ENCODE measurements around the gene ERP27.

ERP27 gene

GRCh38 chr12:14959916-14960496 is 21.7 kb upstream of the ERP27 start:
- DNase-seq (ENCODE audit: low read depth in 1 of 2, low spot score in 1 of 2) = no peak

GRCh38 chr12:14959463-14959862 is 21.1 kb upstream of the ERP27 start:
- DNase-seq (ENCODE audit: low read depth in 1 of 2, low spot score in 1 of 2) = no peak

- no peak for DNase-seq (ENCODE audit: low read depth in 1 of 2, low spot score in 1 of 2)
Observed at GRCh38 chr12:14959126-14959440, 20.7 kb upstream of the ERP27 start.

- no peak for DNase-seq (ENCODE audit: low read depth in 1 of 2, low spot score in 1 of 2)
Observed at GRCh38 chr12:14958361-14959125, 20.2 kb upstream of the ERP27 start.

- DNase-seq (ENCODE audit: low read depth in 1 of 2, low spot score in 1 of 2) = no peak
Observed at GRCh38 chr12:14957551-14958168, 19.3 kb upstream of the ERP27 start.

- DNase-seq (ENCODE audit: low read depth in 1 of 2, low spot score in 1 of 2) = no peak
Observed at GRCh38 chr12:14956905-14957304, 18.6 kb upstream of the ERP27 start.

GRCh38 chr12:14956024-14956891 is 17.9 kb upstream of the ERP27 start:
- DNase-seq (ENCODE audit: low read depth in 1 of 2, low spot score in 1 of 2) = no peak

GRCh38 chr12:14954269-14954668 is 15.9 kb upstream of the ERP27 start:
- no peak for DNase-seq (ENCODE audit: low read depth in 1 of 2, low spot score in 1 of 2)

- no peak for DNase-seq (ENCODE audit: low read depth in 1 of 2, low spot score in 1 of 2)
Observed at GRCh38 chr12:14953752-14954151, 15.4 kb upstream of the ERP27 start.

GRCh38 chr12:14952299-14952921 is 14.1 kb upstream of the ERP27 start:
- DNase-seq (ENCODE audit: low read depth in 1 of 2, low spot score in 1 of 2) = no peak

- no peak for DNase-seq (ENCODE audit: low read depth in 1 of 2, low spot score in 1 of 2)
Observed at GRCh38 chr12:14951851-14952250, 13.5 kb upstream of the ERP27 start.

- no peak for DNase-seq (ENCODE audit: low read depth in 1 of 2, low spot score in 1 of 2)
Observed at GRCh38 chr12:14950982-14951746, 12.8 kb upstream of the ERP27 start.

- DNase-seq (ENCODE audit: low read depth in 1 of 2, low spot score in 1 of 2) = no peak
Observed at GRCh38 chr12:14950421-14950820, 12.1 kb upstream of the ERP27 start.

- DNase-seq (ENCODE audit: low read depth in 1 of 2, low spot score in 1 of 2) = no peak
Observed at GRCh38 chr12:14949631-14950030, 11.3 kb upstream of the ERP27 start.

- no peak for DNase-seq (ENCODE audit: low read depth in 1 of 2, low spot score in 1 of 2)
Observed at GRCh38 chr12:14948672-14949071, 10.3 kb upstream of the ERP27 start.

- no peak for DNase-seq (ENCODE audit: low read depth in 1 of 2, low spot score in 1 of 2)
Observed at GRCh38 chr12:14946861-14947260, 8.5 kb upstream of the ERP27 start.

GRCh38 chr12:14946162-14946561 is 7.8 kb upstream of the ERP27 start:
- no peak for DNase-seq (ENCODE audit: low read depth in 1 of 2, low spot score in 1 of 2)

- DNase-seq (ENCODE audit: low read depth in 1 of 2, low spot score in 1 of 2) = no peak
Observed at GRCh38 chr12:14942196-14942931, 4.0 kb upstream of the ERP27 start.

GRCh38 chr12:14941369-14941768 is 3.0 kb upstream of the ERP27 start:
- DNase-seq (ENCODE audit: low read depth in 1 of 2, low spot score in 1 of 2) = no peak

- DNase-seq (ENCODE audit: low read depth in 1 of 2, low spot score in 1 of 2) = no peak
Observed at GRCh38 chr12:14937689-14938088, 648 bp downstream of the ERP27 start.

Data from activated T-helper 1 cell treated with anti-CD3 and anti-CD28 coated beads, Interleukin-2, amount 50 U/mL, for 16 hours (primary cell).